ENCODE measurements around the gene SLC5A10. TPM values are rescaled to one million over a fixed set of nuclear protein-coding genes. Genes with fewer than 3 reads are reported as not detected.

Gene SLC5A10
- polyA plus RNA-seq, 1 donor (not counting 4 experiments of a cell fraction or from before 2014, with no cell fraction given), result not detected

DNA sequence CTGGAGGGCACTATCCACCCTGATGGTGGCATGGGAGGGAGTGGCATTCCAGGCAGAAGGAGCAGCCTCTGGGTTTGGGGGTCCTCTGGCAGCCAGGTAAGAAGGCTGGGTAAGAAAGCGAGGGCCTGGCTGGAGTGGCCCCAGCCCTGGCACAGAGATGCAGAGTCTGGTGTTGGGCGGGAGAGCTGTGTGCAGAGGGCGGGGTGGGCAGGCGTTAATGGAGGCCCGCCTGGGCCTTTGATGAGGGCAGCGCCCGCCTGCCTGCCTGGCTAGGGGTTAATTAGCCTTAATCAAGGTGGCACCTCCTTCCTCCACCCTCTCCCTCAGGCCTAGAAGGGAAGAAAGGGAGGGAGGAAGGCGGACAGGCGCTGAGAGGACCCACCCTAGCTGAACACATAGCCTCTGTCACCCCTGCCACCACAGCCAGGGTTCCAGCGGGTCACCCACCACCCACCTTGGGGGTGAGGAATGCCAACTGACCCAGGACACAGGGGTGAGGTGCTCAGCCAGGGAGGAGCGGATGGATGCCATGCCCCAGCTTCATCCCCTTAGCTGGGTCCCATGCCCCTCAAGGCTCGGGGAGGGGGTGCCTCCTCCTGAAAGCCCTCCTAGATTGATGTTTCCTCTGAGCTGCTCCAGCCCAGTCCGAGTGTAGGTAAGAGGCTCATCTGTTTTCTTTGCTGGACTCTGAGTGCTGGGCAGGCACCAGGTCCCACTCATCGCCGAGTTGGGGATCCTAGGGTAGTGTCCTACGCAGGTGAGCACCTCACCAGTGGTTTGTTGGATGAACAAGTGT, 66.0 kb downstream of the SLC5A10 start:
- H3K4me1 ChIP-seq (ENCODE audit: control insufficient read depth, extremely low read depth, insufficient read depth, low read length), result peaks cover 33% of the 10 kb centered on the region
- dilution Hi-C loops (cut with MboI; ENCODE audit: extremely low pct_ligation_motif_present, low sequenced_read_pairs), result no loop called here
- no peaks in the 10 kb centered on the region for H3K9me3 ChIP-seq (ENCODE audit: control insufficient read depth, low read depth, low read length)
- FAIRE-seq, result no peak
- H4K20me1 ChIP-seq (ENCODE audit: control insufficient read depth, extremely low read depth, insufficient read depth, low read length), result no peaks in the 10 kb centered on the region
- no peak for DNase-seq (ENCODE audit: low read depth, low spot score)
- H2AFZ ChIP-seq (ENCODE audit: control insufficient read depth, low read length), result no peak overlapping the region
- no peak overlapping the region for H3K4me3 ChIP-seq (ENCODE audit: control insufficient read depth in 2 of 3, extremely low read depth in 1 of 3, insufficient read depth in 2 of 3, low read depth in 1 of 3, low read length in 3 of 3)
- no peak overlapping the region for H3K4me2 ChIP-seq (ENCODE audit: control insufficient read depth, extremely low read depth, insufficient read depth, low read depth, low read length)
- TF ChIP-seq, protein P1, sequence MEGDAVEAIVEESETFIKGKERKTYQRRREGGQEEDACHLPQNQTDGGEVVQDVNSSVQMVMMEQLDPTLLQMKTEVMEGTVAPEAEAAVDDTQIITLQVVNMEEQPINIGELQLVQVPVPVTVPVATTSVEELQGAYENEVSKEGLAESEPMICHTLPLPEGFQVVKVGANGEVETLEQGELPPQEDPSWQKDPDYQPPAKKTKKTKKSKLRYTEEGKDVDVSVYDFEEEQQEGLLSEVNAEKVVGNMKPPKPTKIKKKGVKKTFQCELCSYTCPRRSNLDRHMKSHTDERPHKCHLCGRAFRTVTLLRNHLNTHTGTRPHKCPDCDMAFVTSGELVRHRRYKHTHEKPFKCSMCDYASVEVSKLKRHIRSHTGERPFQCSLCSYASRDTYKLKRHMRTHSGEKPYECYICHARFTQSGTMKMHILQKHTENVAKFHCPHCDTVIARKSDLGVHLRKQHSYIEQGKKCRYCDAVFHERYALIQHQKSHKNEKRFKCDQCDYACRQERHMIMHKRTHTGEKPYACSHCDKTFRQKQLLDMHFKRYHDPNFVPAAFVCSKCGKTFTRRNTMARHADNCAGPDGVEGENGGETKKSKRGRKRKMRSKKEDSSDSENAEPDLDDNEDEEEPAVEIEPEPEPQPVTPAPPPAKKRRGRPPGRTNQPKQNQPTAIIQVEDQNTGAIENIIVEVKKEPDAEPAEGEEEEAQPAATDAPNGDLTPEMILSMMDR (optimal IDR thresholded peaks at IDR 0.05 in 1 of 3, IDR thresholded peaks at IDR 0.05 in 1 of 3, conservative IDR thresholded peaks at IDR 0.05 in 1 of 3; ENCODE audit: extremely low read depth in 1 of 3, insufficient read depth in 2 of 3, low read length in 3 of 3), result no peak
- no peak for TF ChIP-seq EZH2 (IDR thresholded peaks at IDR 0.05; ENCODE audit: low read length)
- H3K27me3 ChIP-seq (ENCODE audit: control insufficient read depth, extremely low read depth, insufficient read depth, low read length), result no peaks in the 10 kb centered on the region
- no peaks in the 10 kb centered on the region for H3K9me1 ChIP-seq (ENCODE audit: control insufficient read depth, extremely low read depth, insufficient read depth, low read length)
- no peaks in the 10 kb centered on the region for H3K79me2 ChIP-seq (ENCODE audit: control insufficient read depth, insufficient read depth, low read length)
- H3K27ac ChIP-seq (ENCODE audit: control insufficient read depth, insufficient read depth, low read length), result no peak overlapping the region
- H3K36me3 ChIP-seq (ENCODE audit: control insufficient read depth in 2 of 2, extremely low read depth in 1 of 2, insufficient read depth in 2 of 2, low read length in 2 of 2), result no peaks in the 10 kb centered on the region
- no peak overlapping the region for H3K9ac ChIP-seq (ENCODE audit: control insufficient read depth, extremely low read depth, insufficient read depth, low read length)

DNA sequence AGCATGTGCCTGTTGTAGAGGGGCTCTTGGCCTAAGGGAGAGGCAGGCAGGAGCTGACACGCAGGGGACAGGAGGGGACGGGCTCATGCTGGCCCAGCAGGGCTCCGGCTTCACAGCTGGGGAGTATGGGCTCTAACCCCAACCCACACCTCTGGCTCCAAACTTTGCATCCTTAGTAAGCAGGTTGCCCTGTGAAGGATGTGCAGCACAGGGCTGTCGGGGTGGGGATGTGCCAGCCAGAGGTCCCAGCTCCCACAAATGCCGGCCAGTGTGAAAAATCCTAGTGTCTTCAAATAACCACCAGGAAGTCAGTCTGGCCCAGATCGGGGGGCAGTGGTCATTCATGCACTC, 66.6 kb downstream of the SLC5A10 start:
- no peaks in the 10 kb centered on the region for H3K9me3 ChIP-seq (ENCODE audit: control insufficient read depth, low read depth, low read length)
- no peak overlapping the region for H3K27ac ChIP-seq (ENCODE audit: control insufficient read depth, insufficient read depth, low read length)
- TF ChIP-seq EZH2 (IDR thresholded peaks at IDR 0.05; ENCODE audit: low read length), result no peak
- TF ChIP-seq, protein P1 (optimal IDR thresholded peaks at IDR 0.05 in 1 of 3, IDR thresholded peaks at IDR 0.05 in 1 of 3, conservative IDR thresholded peaks at IDR 0.05 in 1 of 3; ENCODE audit: extremely low read depth in 1 of 3, insufficient read depth in 2 of 3, low read length in 3 of 3), result no peak
- H3K4me2 ChIP-seq (ENCODE audit: control insufficient read depth, extremely low read depth, insufficient read depth, low read depth, low read length), result no peak overlapping the region
- H3K4me1 ChIP-seq (ENCODE audit: control insufficient read depth, extremely low read depth, insufficient read depth, low read length), result peaks cover 32% of the 10 kb centered on the region
- dilution Hi-C loops (cut with MboI; ENCODE audit: extremely low pct_ligation_motif_present, low sequenced_read_pairs), result no loop called here
- H3K9me1 ChIP-seq (ENCODE audit: control insufficient read depth, extremely low read depth, insufficient read depth, low read length), result no peaks in the 10 kb centered on the region
- no peak overlapping the region for H3K4me3 ChIP-seq (ENCODE audit: control insufficient read depth in 2 of 3, extremely low read depth in 1 of 3, insufficient read depth in 2 of 3, low read depth in 1 of 3, low read length in 3 of 3)
- FAIRE-seq (no peak), DNase-seq (ENCODE audit: low read depth, low spot score) (no peak)
- H2AFZ ChIP-seq (ENCODE audit: control insufficient read depth, low read length), result no peak overlapping the region
- H3K36me3 ChIP-seq (ENCODE audit: control insufficient read depth in 2 of 2, extremely low read depth in 1 of 2, insufficient read depth in 2 of 2, low read length in 2 of 2), result no peaks in the 10 kb centered on the region
- H3K9ac ChIP-seq (ENCODE audit: control insufficient read depth, extremely low read depth, insufficient read depth, low read length), result no peak overlapping the region
- H3K27me3 ChIP-seq (ENCODE audit: control insufficient read depth, extremely low read depth, insufficient read depth, low read length), result no peaks in the 10 kb centered on the region
- no peaks in the 10 kb centered on the region for H3K79me2 ChIP-seq (ENCODE audit: control insufficient read depth, insufficient read depth, low read length)
- H4K20me1 ChIP-seq (ENCODE audit: control insufficient read depth, extremely low read depth, insufficient read depth, low read length), result no peaks in the 10 kb centered on the region

Measured in keratinocyte (primary cell).